GM23338 (cell line): Measurements from ENCODE around the gene LRMDA. TPM values are rescaled to one million over a fixed set of nuclear protein-coding genes. Genes with fewer than 3 reads are reported as not detected.

ENCODE experiments used
- ATAC-seq: fragments of 200-7000 bp; cut with Tn5 transposase; 3 replicates; pipeline ENCODE4 v1.9.1; 2020
- DNase-seq: peaks from one replicate; pipeline ENCODE4 v3.0.0-alpha.2; 2015; ENCODE audit warnings: low spot score
- H2AFZ ChIP-seq: fragments of 200-600 bp; sonication (generic); 2 replicates; pipeline ENCODE4 v1.8.0; 2016; ENCODE audit warnings: antibody characterized with exemption, mild to moderate bottlenecking, moderate library complexity
- H3F3A ChIP-seq: fragments of 200-600 bp; sonication (generic); replicated peaks from 2 replicates; pipeline ENCODE4 v1.8.0; 2017; ENCODE audit warnings: antibody characterized with exemption, mixed run types, low read depth
- H3K27ac ChIP-seq: fragments of 200-600 bp; sonication (generic); 2 replicates; pipeline ENCODE4 v1.6.1; 2016; ENCODE audit warnings: low read depth
- H3K27me3 ChIP-seq: fragments of 200-600 bp; sonication (generic); 2 replicates; pipeline ENCODE4 v1.8.0; 2016; ENCODE audit warnings: mild to moderate bottlenecking, mixed run types, moderate library complexity; ENCODE audit not compliant: insufficient read depth
- H3K36me3 ChIP-seq: fragments of 200-600 bp; sonication (generic); 2 replicates; pipeline ENCODE4 v1.8.0; 2016; ENCODE audit warnings: mild to moderate bottlenecking; ENCODE audit not compliant: insufficient read depth
- H3K4me1 ChIP-seq: fragments of 200-600 bp; sonication (generic); 2 replicates; pipeline ENCODE4 v1.8.0; 2016; ENCODE audit warnings: mild to moderate bottlenecking, moderate library complexity; ENCODE audit not compliant: insufficient read depth
- H3K4me2 ChIP-seq: fragments of 200-600 bp; sonication (generic); 2 replicates; pipeline ENCODE4 v1.7.1; 2017; ENCODE audit warnings: mixed run types
- H3K4me3 ChIP-seq: fragments of 200-600 bp; sonication (generic); 2 replicates; pipeline ENCODE4 v1.6.1; 2016; ENCODE audit warnings: mixed run types
- H3K79me2 ChIP-seq: fragments of 200-600 bp; sonication (generic); replicated peaks from 2 replicates; pipeline ENCODE4 v1.8.0; 2017; ENCODE audit warnings: mild to moderate bottlenecking; ENCODE audit not compliant: insufficient read depth
- H3K9me2 ChIP-seq: fragments of 200-600 bp; sonication (generic); 2 replicates; pipeline ENCODE4 v1.8.0; 2017; ENCODE audit not compliant: insufficient read depth
- H4K20me1 ChIP-seq: fragments of 200-600 bp; sonication (generic); replicated peaks from 2 replicates; pipeline ENCODE4 v1.8.0; 2017; ENCODE audit warnings: mild to moderate bottlenecking; ENCODE audit not compliant: insufficient read depth
- H3K27ac Mint-ChIP-seq: 2 replicates; pipeline ENCODE4 v1.8.0; 2020; ENCODE audit warnings: inconsistent platforms, mild to moderate bottlenecking, moderate library complexity, mixed read lengths
- H3K27me3 Mint-ChIP-seq: 3 replicates; pipeline ENCODE4 v1.8.0; 2022; ENCODE audit warnings: low read depth, mild to moderate bottlenecking, moderate library complexity, mixed read lengths, inconsistent platforms; ENCODE audit not compliant: insufficient read depth, poor library complexity
- H3K36me3 Mint-ChIP-seq: 3 replicates; pipeline ENCODE4 v1.8.0; 2021; ENCODE audit warnings: low read depth, mild to moderate bottlenecking, inconsistent platforms, moderate library complexity, mixed read lengths
- H3K4me1 Mint-ChIP-seq: 3 replicates; pipeline ENCODE4 v1.8.0; 2020; ENCODE audit warnings: mild to moderate bottlenecking, inconsistent platforms, mixed read lengths
- H3K4me3 Mint-ChIP-seq: 3 replicates; pipeline ENCODE4 v1.8.0; 2021; ENCODE audit warnings: moderate library complexity, mild to moderate bottlenecking, inconsistent platforms, mixed read lengths
- H3K9me3 Mint-ChIP-seq: 3 replicates; pipeline ENCODE4 v1.8.0; 2020; ENCODE audit warnings: moderate library complexity, mild to moderate bottlenecking, inconsistent platforms, mixed read lengths
- CREB1 ChIP-seq: fragments of 250-450 bp; sonication (Bioruptor Pico); IDR thresholded peaks from 2 replicates; pipeline ENCODE4 v1.5.0; 2020; ENCODE audit warnings: low read depth, mild to moderate bottlenecking, moderate library complexity
- EZH2 ChIP-seq: fragments of 200-600 bp; sonication (generic); IDR thresholded peaks from one replicate; pipeline ENCODE4 v1.8.0; 2017; ENCODE audit warnings: antibody characterized with exemption, mild to moderate bottlenecking, low read depth; ENCODE audit not compliant: unreplicated experiment
- EZH2phosphoT487 ChIP-seq: fragments of 200-600 bp; sonication (generic); IDR thresholded peaks from one replicate; pipeline ENCODE4 v1.8.1; 2018; ENCODE audit warnings: antibody characterized with exemption; ENCODE audit not compliant: unreplicated experiment
- ZNF331 ChIP-seq: fragments of 250-450 bp; sonication (Bioruptor Pico); IDR thresholded peaks from 2 replicates; pipeline ENCODE4 v1.5.0; 2020; ENCODE audit warnings: low read depth, mild to moderate bottlenecking, moderate library complexity
- polyA plus RNA-seq: library from polyadenylated mRNA; unstranded; fragments of >200 nt; fragmentation: Nextera tagmentation; extraction: Ambion mirVana; gene quantifications from 2 replicates; pipeline ENCODE4 v1.2.1, GENCODE V29; 2016
- total RNA-seq: library from RNA; depleted of rRNA; stranded (reverse); fragments of >200 nt; shearing (Covaris generic); gene quantifications from 2 replicates; pipeline ENCODE4 v1.2.3, GENCODE V29; 2014

Gene LRMDA
- total and polyA plus RNA-seq, 2 experiments from 2014 or later, result 0.90 to 1.8 TPM

DNA sequence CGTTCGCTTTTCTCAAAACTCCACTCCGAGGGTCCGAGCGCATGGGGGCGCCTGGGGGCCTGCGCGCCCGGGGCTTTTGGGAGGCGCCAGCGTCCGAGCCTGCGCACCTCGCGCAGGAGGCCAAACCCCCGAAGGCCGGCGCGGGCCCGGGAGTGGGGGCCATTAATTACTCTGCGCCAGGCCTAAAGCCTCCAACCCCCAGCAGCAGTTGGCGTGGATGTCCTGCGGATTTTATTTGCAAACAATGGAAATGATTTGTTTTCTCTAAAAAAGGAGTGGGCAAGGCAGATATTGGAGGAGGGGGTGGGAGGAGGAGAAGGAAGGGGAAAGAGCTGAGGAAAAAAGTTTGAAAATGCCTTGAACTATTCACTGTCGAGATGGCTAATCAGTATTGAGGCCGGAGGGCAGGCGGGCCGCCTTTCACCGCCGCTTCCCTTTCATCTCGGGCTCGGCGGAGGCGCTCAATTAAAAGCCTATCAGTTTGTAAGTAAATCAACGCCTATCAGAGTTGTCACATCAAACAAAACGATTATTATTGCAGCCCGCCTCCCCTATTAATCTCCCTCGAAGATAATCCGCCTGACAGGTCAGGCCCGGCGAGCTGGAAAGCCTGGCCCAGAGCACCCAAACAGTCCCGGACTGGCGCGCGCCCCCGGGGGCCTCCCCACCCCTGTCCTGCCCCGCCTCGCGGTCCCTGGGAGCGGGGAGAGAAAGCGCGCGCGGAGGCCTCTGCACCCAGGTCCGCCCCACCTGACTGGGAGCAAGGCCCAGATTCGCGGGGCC, 26.4 kb upstream of the LRMDA start:
- peaks cover 97% of the 10 kb centered on the region for H3K27me3 ChIP-seq
- peak overlapping the region; percentile 65 for H3K4me3 ChIP-seq
- H3K27ac ChIP-seq, result no peak overlapping the region
- peak overlapping the region; percentile 81 for H2AFZ ChIP-seq
- H3K36me3 ChIP-seq, result no peaks in the 10 kb centered on the region
- DNase-seq (peak; percentile 46), ATAC-seq (no peak)
- peaks cover 91% of the 10 kb centered on the region for H3K27me3 Mint-ChIP-seq
- TF ChIP-seq ZNF331 (CRISPR knock-in tag) (no peak), EZH2 (peak; percentile 64)
- H3K4me1 ChIP-seq, result peaks cover 59% of the 10 kb centered on the region
- H3K4me2 ChIP-seq, result peak overlapping the region; percentile 85
- H3K79me2 ChIP-seq, result no peaks in the 10 kb centered on the region
- peaks cover 8% of the 10 kb centered on the region for H4K20me1 ChIP-seq
- peaks cover 39% of the 10 kb centered on the region for H3K4me1 Mint-ChIP-seq
- no peaks in the 10 kb centered on the region for H3K9me2 ChIP-seq
- H3K27ac Mint-ChIP-seq, result no peak overlapping the region
- peaks cover 3% of the 10 kb centered on the region; the same call in 2 of the 3 replicates for H3K9me3 Mint-ChIP-seq
- H3K36me3 Mint-ChIP-seq, result no peaks in the 10 kb centered on the region; the same call in 2 of the 3 replicates
- peaks cover 26% of the 10 kb centered on the region for H3F3A ChIP-seq
- H3K4me3 Mint-ChIP-seq, result peak overlapping the region; percentile 76

DNA sequence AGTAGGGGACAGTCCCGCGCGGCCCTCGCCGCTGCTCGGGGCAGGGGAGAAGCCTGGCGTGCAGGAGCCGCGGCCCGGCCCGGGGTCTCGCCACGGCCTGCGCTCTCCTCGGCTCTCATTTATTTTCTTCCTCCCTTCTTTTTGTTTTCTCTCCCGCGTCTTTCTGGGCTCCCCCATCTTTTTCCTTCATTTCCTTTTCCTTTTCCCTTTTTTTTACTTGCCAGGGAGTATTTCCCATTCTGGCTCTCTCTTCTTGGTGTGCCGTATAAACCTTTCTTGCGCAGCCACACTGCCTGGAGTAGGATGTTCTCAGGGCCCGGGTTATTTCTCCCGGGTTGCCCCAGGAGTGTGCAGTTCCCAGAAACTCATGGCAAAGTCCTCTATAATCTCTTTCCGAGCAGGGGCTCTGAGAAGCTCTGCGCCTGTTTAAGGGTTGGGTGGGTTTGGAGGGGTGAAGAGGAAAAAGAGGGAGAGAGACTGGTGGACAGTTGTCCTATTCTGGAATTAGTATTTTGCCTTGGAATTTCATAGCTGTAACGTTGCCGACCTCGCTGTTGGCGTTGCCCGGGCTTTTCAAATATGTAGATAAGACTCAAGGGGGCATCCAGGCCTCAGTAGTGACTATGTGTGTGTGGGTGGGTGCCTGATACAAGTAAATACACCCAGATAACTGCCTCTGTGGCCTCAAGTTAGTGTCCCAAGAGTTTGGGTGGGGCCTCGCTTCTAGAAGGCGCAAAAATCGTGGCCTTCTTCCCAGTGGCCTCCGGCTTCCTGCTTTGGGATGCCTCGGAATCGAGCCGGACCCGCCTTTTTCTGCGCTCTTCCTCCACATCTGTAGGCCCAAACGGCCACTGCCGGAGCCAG, 25.6 kb upstream of the LRMDA start:
- TF ChIP-seq CREB1 (CRISPR knock-in tag), result no peak
- peak; percentile 12 for TF ChIP-seq EZH2phosphoT487
- TF ChIP-seq EZH2, result peak; percentile 90
- H2AFZ ChIP-seq, result no peak overlapping the region
- no peaks in the 10 kb centered on the region for H3K79me2 ChIP-seq
- peaks cover 12% of the 10 kb centered on the region for H4K20me1 ChIP-seq
- Mint-ChIP-seq H3K9me3 (peaks cover 3% of the 10 kb centered on the region; the same call in 2 of the 3 replicates), H3K36me3 (no peaks in the 10 kb centered on the region; the same call in 2 of the 3 replicates), H3K27ac (no peak overlapping the region), H3K4me1 (peaks cover 42% of the 10 kb centered on the region), H3K4me3 (peak overlapping the region; percentile 65), H3K27me3 (peaks cover 91% of the 10 kb centered on the region)
- no peak overlapping the region for H3K27ac ChIP-seq
- peaks cover 26% of the 10 kb centered on the region for H3F3A ChIP-seq
- ATAC-seq (no peak), DNase-seq (peak; percentile 11)
- peak overlapping the region; percentile 65 for H3K4me3 ChIP-seq
- no peaks in the 10 kb centered on the region for H3K36me3 ChIP-seq
- H3K4me2 ChIP-seq, result peak overlapping the region; percentile 85
- H3K9me2 ChIP-seq, result no peaks in the 10 kb centered on the region
- H3K27me3 ChIP-seq, result peaks cover 97% of the 10 kb centered on the region
- H3K4me1 ChIP-seq, result peaks cover 59% of the 10 kb centered on the region

DNA sequence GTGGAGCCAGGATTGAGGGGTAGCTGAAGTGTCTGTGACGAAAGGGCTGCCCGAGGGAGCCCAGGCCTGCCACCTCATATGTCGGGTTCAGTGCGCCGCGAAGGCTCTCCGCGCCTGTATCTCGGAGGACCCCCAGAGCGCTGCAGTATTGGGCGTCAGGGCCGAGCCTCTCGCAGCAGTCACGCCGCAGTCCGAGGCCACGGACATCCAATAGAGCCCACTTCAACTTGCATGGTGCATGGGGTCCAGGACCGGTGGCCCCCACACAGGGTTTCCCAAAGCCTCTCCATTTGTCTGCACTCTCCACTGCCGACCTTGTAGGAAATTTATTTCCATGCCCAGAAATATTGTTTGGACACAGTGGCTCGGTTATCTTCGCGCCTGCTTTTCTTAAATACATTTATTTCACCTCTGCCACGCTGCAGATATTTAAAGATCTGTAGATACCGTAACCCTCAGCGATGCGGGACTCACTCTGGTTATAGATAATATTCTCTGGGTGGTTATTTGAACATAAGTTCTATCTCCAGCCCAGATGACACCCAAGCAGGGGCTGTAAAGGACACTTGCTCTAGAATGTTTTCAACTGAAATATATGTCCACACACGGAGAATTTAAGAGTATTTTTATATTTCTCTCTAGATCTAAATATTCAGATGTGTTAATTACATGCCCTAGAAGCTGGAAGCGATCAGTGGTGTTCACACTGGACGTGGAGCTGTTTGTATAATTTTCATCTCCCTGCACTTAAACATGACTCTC, 24.8 kb upstream of the LRMDA start:
- Histone ChIP-seq H3K36me3 (no peaks in the 10 kb centered on the region), H4K20me1 (peaks cover 18% of the 10 kb centered on the region), H3K4me1 (peaks cover 64% of the 10 kb centered on the region), H3K9me2 (no peaks in the 10 kb centered on the region), H3K4me2 (peak overlapping the region; percentile 85), H3K79me2 (no peaks in the 10 kb centered on the region), H3K27me3 (peaks cover 97% of the 10 kb centered on the region), H3K4me3 (peak overlapping the region; percentile 87), H3K27ac (no peak overlapping the region), H3F3A (peaks cover 30% of the 10 kb centered on the region), H2AFZ (no peak overlapping the region)
- Mint-ChIP-seq H3K4me1 (peaks cover 43% of the 10 kb centered on the region), H3K9me3 (peaks cover 3% of the 10 kb centered on the region; the same call in 2 of the 3 replicates), H3K4me3 (peak overlapping the region; percentile 65), H3K27me3 (peaks cover 94% of the 10 kb centered on the region), H3K27ac (no peak overlapping the region), H3K36me3 (no peaks in the 10 kb centered on the region; the same call in 2 of the 3 replicates)
- peak; percentile 47 for DNase-seq
- no peak for ATAC-seq
- TF ChIP-seq EZH2, result peak; percentile 85
- peak; percentile 76 for TF ChIP-seq EZH2phosphoT487
- TF ChIP-seq ZNF331 (CRISPR knock-in tag), result no peak
